Lower leg skin (tissue), 3 donors: ENCODE measurements around the gene CTNNA2.

ENCODE experiments used
- CTCF ChIP-seq, 3 donors: fragments of 450-650 bp; IDR thresholded peaks; one replicate each; pipeline ENCODE4 v1.5.1; 2016; ENCODE audit warnings: antibody characterized with exemption in 3 of 3, mild to moderate bottlenecking in 3 of 3, moderate library complexity in 2 of 3
- POLR2A ChIP-seq, 2 donors: fragments of 450-650 bp; IDR thresholded peaks; one replicate each; pipeline ENCODE4 v1.6.1; 2016 to 2017; ENCODE audit warnings: antibody characterized with exemption in 2 of 2, mild to moderate bottlenecking in 1 of 2, moderate library complexity in 1 of 2

GRCh38 chr2:79846878-79847277 lies 334.0 kb downstream of the CTNNA2 start:
- TF ChIP-seq CTCF (IDR thresholded peaks at IDR 0.05) (no peak), POLR2A (IDR thresholded peaks at IDR 0.05) (no peak)
